HS-27A (cell line): Measurements from ENCODE around the gene HRH3.

Experiments
- DNase-seq: peaks from one replicate; pipeline ENCODE4 v3.0.0-alpha.2; 2012; ENCODE audit warnings: low read depth, missing footprints

Gene HRH3

GRCh38 chr20:62174870-62175624 is 45.0 kb downstream of the HRH3 start:
- DNase-seq: no peak

DNA sequence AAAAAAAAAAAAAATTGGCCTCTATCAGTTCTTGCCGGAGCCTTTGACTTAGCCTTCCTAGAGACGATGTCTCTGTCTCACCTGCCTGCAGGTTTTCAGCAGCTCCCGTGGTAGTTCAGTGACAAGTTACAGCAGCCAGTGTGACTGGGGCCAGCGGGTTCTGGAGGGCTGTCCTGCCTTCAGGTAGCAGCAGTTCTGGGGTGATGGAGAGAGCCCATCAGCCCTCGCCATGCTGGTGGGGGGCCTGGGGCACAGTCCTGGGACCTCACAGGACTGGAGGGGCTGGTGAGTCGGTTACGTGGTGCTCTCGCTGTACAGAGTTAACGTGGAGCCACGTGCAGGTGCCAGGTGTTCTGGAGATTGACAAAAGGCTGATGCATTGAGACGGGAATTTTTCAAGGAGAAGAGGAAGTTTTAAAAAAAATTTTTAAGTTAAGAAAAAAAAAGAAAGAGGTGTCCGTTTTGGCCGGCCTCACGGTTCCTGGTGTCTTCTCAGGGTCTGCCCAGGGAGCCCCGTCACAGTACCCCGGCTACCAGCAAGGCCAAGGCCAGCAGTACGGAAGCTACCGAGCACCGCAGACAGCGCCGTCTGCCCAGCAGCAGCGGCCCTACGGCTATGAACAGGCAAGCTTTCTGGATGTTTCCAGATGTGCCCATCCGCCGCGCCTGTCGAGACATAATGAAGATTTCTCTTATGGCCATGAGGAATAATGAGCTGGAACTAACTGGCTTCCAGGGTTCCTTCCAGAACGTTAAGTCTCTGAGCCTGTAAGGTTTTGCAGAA is 45.9 kb downstream of the HRH3 start:
- no peak for DNase-seq

- DNase-seq: no peak
These were observed 47.4 kb downstream of the HRH3 start for GRCh38 chr20:62172666-62173065.

DNA sequence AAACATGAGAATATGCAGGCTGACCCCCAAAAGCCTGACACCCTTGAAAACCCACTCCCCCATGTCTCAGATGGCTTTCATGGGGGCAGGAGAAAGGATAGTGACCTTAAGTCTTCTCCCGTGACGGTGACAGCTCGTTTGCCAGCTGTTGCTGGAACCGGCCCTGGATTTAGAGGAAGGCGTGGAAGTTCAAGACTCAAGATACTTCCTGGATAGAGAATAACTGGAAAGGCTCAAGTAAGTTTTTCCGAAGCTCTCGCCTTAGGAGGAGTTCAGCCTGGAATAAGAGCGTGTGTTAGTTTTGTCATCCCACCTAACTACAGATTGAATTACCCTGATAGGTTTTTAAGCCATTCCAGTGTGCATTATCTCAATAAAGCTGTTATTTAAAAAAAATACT is 48.8 kb downstream of the HRH3 start:
- no peak for DNase-seq

- no peak for DNase-seq
These were observed 49.5 kb downstream of the HRH3 start for GRCh38 chr20:62170536-62170935.

GRCh38 chr20:62168890-62169435 is 51.1 kb downstream of the HRH3 start:
- no peak for DNase-seq

DNA sequence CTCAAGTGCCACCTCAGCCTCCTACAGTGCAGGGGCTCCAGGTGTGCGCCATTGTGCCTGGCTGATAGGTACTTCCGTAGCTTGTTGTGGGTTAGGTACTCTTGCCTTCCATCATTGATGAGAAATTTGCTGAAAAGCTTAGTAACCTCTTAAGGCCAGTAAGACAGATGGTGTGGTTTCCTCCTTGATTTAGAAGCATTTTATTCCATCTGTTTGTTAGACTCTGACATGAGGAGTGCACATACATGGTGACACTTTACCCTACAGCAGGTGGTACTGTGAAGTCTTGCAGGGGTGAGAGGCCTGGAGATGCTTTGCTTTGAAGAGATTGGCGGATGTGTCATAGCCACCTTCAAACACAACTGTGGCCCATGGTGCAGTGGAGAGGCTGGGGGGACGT is 52.0 kb downstream of the HRH3 start:
- no peak for DNase-seq

- no peak for DNase-seq
These were observed 52.6 kb downstream of the HRH3 start for GRCh38 chr20:62167474-62167873.

- no peak for DNase-seq
These were observed 54.2 kb downstream of the HRH3 start for GRCh38 chr20:62165762-62166399.
